ENCODE data around the gene SULF2.
"Not testable (repeated sequence)": the region's sequence is repeated elsewhere in the genome, so short reads cannot be mapped to it uniquely, and the experiment has no call there.

Gene SULF2

GRCh38 chr20:47814632-47815415, 29.5 kb upstream of the SULF2 start:
- no peak for DNase-seq (ENCODE audit: low read depth)
- no peak overlapping the region for H3K4me3 ChIP-seq (ENCODE audit: control insufficient read depth, low read depth, low read length)
- TF ChIP-seq CTCF (conservative IDR thresholded peaks at IDR 0.05; ENCODE audit: control insufficient read depth, insufficient read depth, low read depth, low read length): no peak

GRCh38 chr20:47810721-47811347, 25.6 kb upstream of the SULF2 start:
- TF ChIP-seq CTCF (conservative IDR thresholded peaks at IDR 0.05; ENCODE audit: control insufficient read depth, insufficient read depth, low read depth, low read length): no peak
- DNase-seq (ENCODE audit: low read depth): no peak
- H3K4me3 ChIP-seq (ENCODE audit: control insufficient read depth, low read depth, low read length): no peak overlapping the region

- no peak for TF ChIP-seq CTCF (conservative IDR thresholded peaks at IDR 0.05; ENCODE audit: control insufficient read depth, insufficient read depth, low read depth, low read length)
- no peak overlapping the region for H3K4me3 ChIP-seq (ENCODE audit: control insufficient read depth, low read depth, low read length)
- no peak for DNase-seq (ENCODE audit: low read depth)
Observed at GRCh38 chr20:47810116-47810677, 24.9 kb upstream of the SULF2 start.

GRCh38 chr20:47809161-47809960, 24.1 kb upstream of the SULF2 start:
- no peak overlapping the region for H3K4me3 ChIP-seq (ENCODE audit: control insufficient read depth, low read depth, low read length)
- no peak for DNase-seq (ENCODE audit: low read depth)
- no peak for TF ChIP-seq CTCF (conservative IDR thresholded peaks at IDR 0.05; ENCODE audit: control insufficient read depth, insufficient read depth, low read depth, low read length)

- no peak for TF ChIP-seq CTCF (conservative IDR thresholded peaks at IDR 0.05; ENCODE audit: control insufficient read depth, insufficient read depth, low read depth, low read length)
- no peak for DNase-seq (ENCODE audit: low read depth)
- no peak overlapping the region for H3K4me3 ChIP-seq (ENCODE audit: control insufficient read depth, low read depth, low read length)
Observed at GRCh38 chr20:47805951-47806350, 20.7 kb upstream of the SULF2 start.

GRCh38 chr20:47804972-47805371, 19.7 kb upstream of the SULF2 start:
- H3K4me3 ChIP-seq (ENCODE audit: control insufficient read depth, low read depth, low read length); DNase-seq (ENCODE audit: low read depth): not testable (repeated sequence)

GRCh38 chr20:47804224-47804825, 19.0 kb upstream of the SULF2 start:
- not testable (repeated sequence) for DNase-seq (ENCODE audit: low read depth); H3K4me3 ChIP-seq (ENCODE audit: control insufficient read depth, low read depth, low read length)
